IPS-15b (cell line): ENCODE measurements around the gene EBLN1.

Experiments
- H3K27me3 ChIP-seq: one replicate; pipeline ENCODE4 v1.6.1; 2013; ENCODE audit warnings: low read length; ENCODE audit not compliant: control insufficient read depth, insufficient read depth
- H3K36me3 ChIP-seq: one replicate; pipeline ENCODE4 v1.6.1; 2013; ENCODE audit warnings: low read length; ENCODE audit not compliant: control insufficient read depth, insufficient read depth
- H3K4me1 ChIP-seq: one replicate; pipeline ENCODE4 v1.6.1; 2013; ENCODE audit warnings: mild to moderate bottlenecking, low read length; ENCODE audit not compliant: control insufficient read depth, insufficient read depth
- H3K4me3 ChIP-seq: one replicate; pipeline ENCODE4 v1.5.1; 2013; ENCODE audit warnings: low read depth, low read length
- H3K9ac ChIP-seq: one replicate; pipeline ENCODE4 v1.6.1; 2013; ENCODE audit warnings: low read depth, mild to moderate bottlenecking, low read length
- H3K9me3 ChIP-seq: one replicate; pipeline ENCODE4 v1.6.1; 2013; ENCODE audit warnings: mild to moderate bottlenecking, low read length; ENCODE audit not compliant: control insufficient read depth, insufficient read depth

The EBLN1 gene

GRCh38 chr10:22217842-22218241 lies at the start of gene EBLN1:
EBLN1 (minus strand) TSS chr10:22218015; CDS start chr10:22209983, 8,032 bp downstream.
- no peaks in the 10 kb centered on the region for H3K27me3 ChIP-seq

DNA sequence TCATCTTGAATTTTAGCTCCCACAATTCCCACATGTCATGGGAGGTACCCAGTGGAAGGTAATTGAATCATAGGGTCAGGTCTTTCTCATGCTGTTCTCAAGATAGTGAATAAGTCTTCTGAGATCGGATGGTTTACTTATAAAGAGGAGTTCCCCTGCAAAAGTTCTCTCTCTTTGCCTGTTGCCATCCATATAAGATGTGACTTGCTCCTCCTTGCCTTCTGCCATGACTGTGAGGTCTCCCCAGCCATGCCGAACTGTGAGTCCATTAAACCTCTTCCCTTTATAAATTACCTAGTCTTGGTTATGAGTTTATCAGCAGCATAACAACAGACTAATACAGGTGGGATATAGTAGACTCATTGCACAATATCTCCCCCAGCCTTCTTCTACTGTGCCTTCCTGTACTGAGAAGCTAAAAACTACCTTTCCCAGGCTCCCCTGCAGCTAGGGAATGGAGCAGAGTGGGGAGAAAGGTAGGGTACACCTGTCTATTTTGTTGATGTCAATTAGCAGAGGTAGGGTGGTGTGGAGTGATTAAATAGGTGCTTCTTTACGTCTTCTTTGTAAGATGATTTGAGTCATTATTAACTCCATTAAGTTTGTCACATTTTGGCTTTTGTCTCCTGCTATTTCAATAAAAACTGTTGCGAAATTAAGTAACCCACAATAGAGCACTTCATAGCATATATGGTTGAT lies 48.2 kb upstream of the EBLN1 start:
- no peak overlapping the region for H3K4me3 ChIP-seq
- H3K27me3 ChIP-seq, result peaks cover 1% of the 10 kb centered on the region

More at GRCh38 chr10:22217842-22218241, at the start of gene EBLN1:
- H3K9me3 ChIP-seq, result no peaks in the 10 kb centered on the region
- no peaks in the 10 kb centered on the region for H3K4me1 ChIP-seq
- H3K36me3 ChIP-seq, result no peaks in the 10 kb centered on the region
- no peak within 1 kb of the TSS for H3K4me3 ChIP-seq
- no peak within 1 kb of the TSS for H3K9ac ChIP-seq

DNA sequence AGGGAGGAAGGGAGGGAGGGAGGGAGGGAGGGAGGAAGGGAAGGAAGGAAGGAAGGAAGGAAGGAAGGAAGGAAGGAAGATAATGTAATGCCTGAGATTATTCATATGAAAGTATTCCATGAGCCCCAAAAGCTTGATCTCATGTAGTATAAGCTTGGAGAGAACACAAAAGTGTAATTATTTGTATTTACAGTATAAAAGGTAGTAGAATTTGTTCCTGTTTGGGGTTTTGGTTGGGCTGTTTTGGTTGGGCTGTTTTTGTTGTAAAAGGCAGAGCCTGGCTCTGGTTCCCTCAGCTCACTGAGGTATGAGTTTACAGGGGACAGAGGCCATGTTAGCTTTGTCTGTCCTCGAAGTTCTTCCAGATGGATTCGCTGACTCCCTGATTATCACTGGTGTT lies 45.3 kb upstream of the EBLN1 start:
- Histone ChIP-seq H3K4me1 (no peaks in the 10 kb centered on the region), H3K4me3 (no peak overlapping the region), H3K9me3 (no peaks in the 10 kb centered on the region), H3K36me3 (no peaks in the 10 kb centered on the region), H3K9ac (no peak overlapping the region), H3K27me3 (peaks cover 16% of the 10 kb centered on the region)

More for the DNA sequence above, 48.2 kb upstream of the EBLN1 start:
- Histone ChIP-seq H3K36me3 (no peaks in the 10 kb centered on the region), H3K4me1 (no peaks in the 10 kb centered on the region), H3K9ac (no peak overlapping the region), H3K9me3 (no peaks in the 10 kb centered on the region)

GRCh38 chr10:22259280-22259679 lies 41.5 kb upstream of the EBLN1 start:
- Histone ChIP-seq H3K27me3 (peaks cover 54% of the 10 kb centered on the region), H3K9ac (no peak overlapping the region), H3K9me3 (no peaks in the 10 kb centered on the region), H3K4me3 (no peak overlapping the region), H3K36me3 (no peaks in the 10 kb centered on the region), H3K4me1 (no peaks in the 10 kb centered on the region)

DNA sequence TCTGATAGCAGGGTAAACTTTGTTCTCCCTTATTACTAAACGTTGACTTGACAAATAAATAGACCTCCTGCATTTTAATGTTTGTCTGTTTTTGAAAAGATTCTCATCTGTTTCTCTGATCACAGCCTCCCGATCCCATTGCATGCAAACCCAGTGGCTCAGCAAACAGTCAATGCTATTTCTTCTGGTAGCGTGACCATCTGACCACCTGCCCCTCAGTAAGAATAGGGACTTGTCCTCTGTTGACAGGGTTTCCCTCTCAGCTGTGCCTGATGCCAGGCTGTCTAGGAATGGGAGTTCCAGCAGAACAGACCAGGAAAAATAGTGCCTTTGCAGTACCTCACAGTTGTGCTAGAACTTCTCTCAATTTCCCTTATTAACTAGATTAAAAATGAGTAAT lies 40.7 kb upstream of the EBLN1 start:
- H3K4me3 ChIP-seq, result no peak overlapping the region
- no peak overlapping the region for H3K9ac ChIP-seq
- no peaks in the 10 kb centered on the region for H3K9me3 ChIP-seq
- H3K36me3 ChIP-seq, result no peaks in the 10 kb centered on the region
- no peaks in the 10 kb centered on the region for H3K4me1 ChIP-seq
- peaks cover 63% of the 10 kb centered on the region for H3K27me3 ChIP-seq

DNA sequence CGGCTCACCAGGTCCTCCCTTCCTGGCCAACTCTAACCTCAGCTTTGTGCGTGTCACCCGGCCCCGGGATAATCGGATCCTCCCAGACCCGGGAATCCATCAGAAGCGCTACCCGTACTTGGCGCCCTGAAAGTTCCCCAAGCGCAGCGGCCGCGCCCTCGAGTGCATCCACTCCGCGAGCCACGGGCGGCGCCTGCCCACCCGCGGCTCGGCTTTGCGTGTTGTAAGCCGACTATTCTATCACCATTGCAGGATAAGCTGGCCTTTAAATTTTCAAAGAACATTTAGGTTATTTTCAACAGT lies 35.7 kb upstream of the EBLN1 start:
- H3K36me3 ChIP-seq, result no peaks in the 10 kb centered on the region
- H3K9me3 ChIP-seq, result no peaks in the 10 kb centered on the region
- H3K9ac ChIP-seq, result no peak overlapping the region
- H3K4me1 ChIP-seq, result no peaks in the 10 kb centered on the region
- peaks cover 99% of the 10 kb centered on the region for H3K27me3 ChIP-seq
- H3K4me3 ChIP-seq, result peak overlapping the region; percentile 71

DNA sequence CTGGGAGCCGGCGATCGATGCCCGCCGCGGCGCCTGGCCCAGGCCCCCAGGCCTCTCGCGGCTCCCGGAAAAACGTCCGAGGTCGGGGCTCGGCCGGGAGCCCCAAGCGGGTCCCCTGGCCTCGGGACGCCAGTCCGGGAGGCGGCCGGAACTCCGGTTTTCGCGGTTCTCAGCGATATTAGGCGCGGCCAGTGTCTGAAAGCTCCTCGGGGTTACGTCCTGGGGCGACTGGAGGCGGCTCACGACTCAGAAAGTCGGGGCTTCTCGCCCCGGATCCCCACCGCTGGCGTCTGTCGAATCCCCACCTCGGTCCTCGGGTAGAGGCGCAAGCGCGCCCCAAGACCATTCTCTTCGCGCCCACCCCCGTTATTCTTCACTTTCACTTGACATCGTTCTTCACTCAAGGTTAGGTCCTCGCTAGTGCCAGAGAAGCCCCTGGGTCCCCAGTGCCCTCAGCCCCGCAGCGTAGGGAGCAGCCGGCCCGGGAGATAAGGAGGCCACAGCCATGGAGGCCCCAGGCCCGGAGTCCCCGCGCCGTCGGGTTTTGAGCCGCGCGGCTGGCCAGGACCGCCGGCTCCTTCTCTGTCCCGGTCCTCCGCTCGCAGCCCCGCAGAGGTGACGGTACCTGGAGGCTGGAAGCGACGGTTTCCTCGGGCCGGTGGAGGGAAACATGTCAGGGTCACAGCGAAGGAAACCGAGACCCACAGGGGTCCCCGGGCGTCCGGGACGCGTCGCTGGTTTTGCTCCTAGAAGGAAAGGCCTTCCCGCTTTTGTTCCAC lies 35.2 kb upstream of the EBLN1 start:
- H3K9me3 ChIP-seq, result no peaks in the 10 kb centered on the region
- peak overlapping the region; percentile 71 for H3K4me3 ChIP-seq
- no peaks in the 10 kb centered on the region for H3K36me3 ChIP-seq
- no peaks in the 10 kb centered on the region for H3K4me1 ChIP-seq
- H3K9ac ChIP-seq, result no peak overlapping the region
- peaks cover 97% of the 10 kb centered on the region for H3K27me3 ChIP-seq

- H3K4me3 ChIP-seq, result peak overlapping the region; percentile 71
- peak overlapping the region; percentile 68 for H3K9ac ChIP-seq
- H3K27me3 ChIP-seq, result peaks cover 97% of the 10 kb centered on the region
- H3K4me1 ChIP-seq, result no peaks in the 10 kb centered on the region
- no peaks in the 10 kb centered on the region for H3K9me3 ChIP-seq
- H3K36me3 ChIP-seq, result no peaks in the 10 kb centered on the region
Measured at GRCh38 chr10:22252224-22252800, 34.5 kb upstream of the EBLN1 start.

GRCh38 chr10:22251751-22252223 lies 34.0 kb upstream of the EBLN1 start:
- Histone ChIP-seq H3K36me3 (no peaks in the 10 kb centered on the region), H3K9me3 (no peaks in the 10 kb centered on the region), H3K4me1 (no peaks in the 10 kb centered on the region), H3K9ac (peak overlapping the region; percentile 68), H3K27me3 (peaks cover 97% of the 10 kb centered on the region), H3K4me3 (peak overlapping the region; percentile 71)

DNA sequence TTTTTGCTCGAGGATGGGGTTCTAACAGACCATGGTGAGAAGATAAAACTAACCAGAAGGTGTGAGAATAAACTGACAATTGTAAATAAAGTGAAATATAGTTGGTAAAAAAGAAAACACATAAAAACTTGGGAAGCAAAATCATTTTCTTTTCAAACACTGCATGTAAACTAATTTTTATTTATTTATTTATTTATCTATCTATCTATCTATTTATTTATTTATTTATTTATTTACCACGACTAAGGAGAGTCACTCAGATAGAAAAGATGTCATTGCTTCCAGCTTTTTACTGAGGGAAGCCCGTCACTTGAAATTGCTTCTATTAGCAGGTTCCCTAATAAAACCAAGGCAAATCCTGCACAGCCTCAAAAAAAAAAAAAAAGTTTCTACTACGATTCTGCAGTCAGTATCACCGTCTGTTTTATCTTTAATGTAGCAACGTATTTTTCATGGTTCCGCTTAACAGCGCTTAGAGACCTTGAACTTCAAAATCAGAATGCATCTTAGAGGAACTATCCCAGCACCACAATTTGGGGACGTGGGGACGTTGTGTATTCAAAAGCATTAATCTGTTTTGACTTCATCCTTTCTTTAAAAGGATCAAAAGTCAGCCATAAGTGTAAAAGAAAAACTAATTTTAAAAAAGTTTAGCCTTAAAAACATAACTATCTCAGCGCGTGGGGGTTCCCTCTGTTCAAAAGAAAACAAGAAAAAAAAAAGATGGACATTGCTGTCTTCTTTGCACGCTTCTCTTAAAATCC lies 33.3 kb upstream of the EBLN1 start:
- Histone ChIP-seq H3K36me3 (no peaks in the 10 kb centered on the region), H3K9me3 (no peaks in the 10 kb centered on the region), H3K4me1 (no peaks in the 10 kb centered on the region), H3K27me3 (peaks cover 90% of the 10 kb centered on the region), H3K4me3 (peak overlapping the region; percentile 71), H3K9ac (no peak overlapping the region)

- no peak overlapping the region for H3K9ac ChIP-seq
- H3K27me3 ChIP-seq, result peaks cover 55% of the 10 kb centered on the region
- H3K9me3 ChIP-seq, result no peaks in the 10 kb centered on the region
- H3K4me1 ChIP-seq, result no peaks in the 10 kb centered on the region
- no peak overlapping the region for H3K4me3 ChIP-seq
- H3K36me3 ChIP-seq, result no peaks in the 10 kb centered on the region
Measured at GRCh38 chr10:22247636-22248035, 29.8 kb upstream of the EBLN1 start.
